Uterus (tissue), 2 donors: ENCODE results near the gene PTEN.
"Not testable (repeated sequence)": the region's sequence is repeated elsewhere in the genome, so short reads cannot be mapped to it uniquely, and the experiment has no call there.

Experiments
- CTCF ChIP-seq, 4 experiments: fragments of 200-600 bp in 2 of 4; fragments of 450-650 bp in 2 of 4; sonication (generic) in 2 of 4; IDR thresholded peaks; one replicate each; pipeline ENCODE4 v1.5.1; 2016 to 2019; ENCODE audit warnings: antibody characterized with exemption in 4 of 4, mild to moderate bottlenecking in 2 of 4, moderate library complexity in 1 of 4
- POLR2A ChIP-seq, 2 donors: fragments of 450-650 bp; IDR thresholded peaks; one replicate each; pipeline ENCODE4 v1.6.1; 2016; ENCODE audit warnings: antibody characterized with exemption in 2 of 2, mild to moderate bottlenecking in 1 of 2, moderate library complexity in 1 of 2

GRCh38 chr10:87846711-87847110 lies 16.7 kb upstream of the PTEN start:
- not testable (repeated sequence) for TF ChIP-seq CTCF, POLR2A (IDR thresholded peaks at IDR 0.05)
